ENCODE data around the gene FRAT2.

Gene FRAT2

GRCh38 chr10:97323501-97323900 lies 11.0 kb downstream of the FRAT2 start:
- DNase-seq = no peak

GRCh38 chr10:97321804-97322190 lies 12.7 kb downstream of the FRAT2 start:
- DNase-seq = no peak

DNA sequence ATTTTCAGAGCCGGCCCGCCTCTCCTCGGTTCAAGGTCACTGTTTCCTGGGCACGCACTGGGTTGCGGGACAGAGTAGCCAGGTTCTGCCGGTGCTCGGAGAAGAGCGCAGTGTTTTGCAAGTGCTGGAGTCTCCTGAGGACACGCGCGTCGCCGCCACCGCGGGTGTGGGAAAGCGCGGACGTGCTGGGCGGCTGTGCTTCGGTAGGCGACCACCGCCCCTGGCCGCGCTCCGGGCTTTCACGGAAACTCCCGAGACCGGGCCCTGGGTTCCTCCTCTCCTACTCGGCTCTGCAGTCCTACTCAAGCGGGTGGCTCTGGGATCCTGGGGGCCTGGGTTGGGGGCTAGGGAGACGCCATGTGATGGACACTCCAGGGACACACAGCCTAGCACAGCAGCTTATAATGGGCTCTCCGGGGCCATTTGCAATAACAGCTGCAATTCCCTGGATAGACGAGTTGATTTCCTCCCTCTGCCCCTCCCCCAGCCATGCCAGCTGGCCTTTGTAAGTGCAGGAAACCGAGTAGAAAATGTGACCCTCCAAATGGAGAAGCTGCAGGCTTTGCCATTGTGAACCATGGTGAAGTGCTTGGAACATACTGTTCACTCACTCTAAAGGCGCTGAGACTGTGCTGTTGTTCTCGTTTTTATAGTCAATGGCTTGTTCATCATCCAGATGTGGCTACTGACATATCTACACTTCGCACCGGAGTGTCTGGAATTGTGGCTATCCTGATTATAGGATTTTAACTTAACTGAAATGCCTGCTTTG lies 13.3 kb downstream of the FRAT2 start:
- peak; percentile 28 for DNase-seq

- peak; percentile 47 for DNase-seq
These were observed 14.0 kb downstream of the FRAT2 start for GRCh38 chr10:97320480-97321031.

GRCh38 chr10:97319671-97320479 lies 14.7 kb downstream of the FRAT2 start:
- peak; percentile 73 for DNase-seq

DNA sequence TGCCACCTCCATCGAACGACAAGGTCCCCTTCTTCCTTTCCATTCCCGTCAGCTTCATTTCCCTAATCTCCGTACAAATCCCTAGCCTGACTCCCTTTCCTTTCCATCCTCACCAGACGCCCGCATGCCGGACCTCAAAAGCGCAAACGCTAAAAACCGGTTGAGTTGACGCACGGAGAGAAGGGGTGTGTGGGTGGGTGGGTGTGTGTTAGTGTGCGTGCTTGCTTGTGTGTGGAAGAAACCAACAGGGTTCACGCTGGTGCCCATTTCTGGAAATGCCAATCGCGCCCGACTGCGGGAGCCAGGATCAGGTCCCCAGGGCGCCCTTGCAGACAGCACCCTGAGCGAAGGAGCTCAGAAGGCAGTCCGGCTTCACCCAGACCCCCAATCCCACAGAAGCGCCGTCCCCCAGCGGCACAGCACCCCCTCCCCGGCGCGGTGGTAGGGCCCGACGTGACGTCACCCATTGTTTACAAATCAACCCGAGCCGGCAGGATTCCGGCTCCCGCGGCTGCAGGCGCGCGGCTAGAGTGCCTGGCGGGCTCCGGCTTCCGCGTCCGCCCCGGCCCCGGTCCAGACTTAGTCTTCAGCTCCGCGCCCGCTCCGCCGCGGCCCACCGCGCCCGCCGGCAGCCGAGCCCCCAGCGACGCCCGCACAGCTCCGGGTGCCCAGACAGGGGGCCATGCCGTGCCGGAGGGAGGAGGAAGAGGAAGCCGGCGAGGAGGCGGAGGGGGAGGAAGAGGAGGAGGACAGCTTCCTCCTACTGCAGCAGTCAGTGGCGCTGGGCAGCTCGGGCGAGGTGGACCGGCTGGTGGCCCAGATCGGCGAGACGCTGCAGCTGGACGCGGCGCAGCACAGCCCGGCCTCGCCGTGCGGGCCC lies 15.5 kb downstream of the FRAT2 start, which contains the start of gene FRAT1:
Gene FRAT1, plus strand, starts transcription at position 500 of the 880 bp plus-strand sequence. Its CDS starts 183 bp downstream, at position 683.
- peak; percentile 91 for DNase-seq

- DNase-seq = no peak
These were observed 19.9 kb downstream of the FRAT2 start for GRCh38 chr10:97314671-97315070.

- no peak for DNase-seq
These were observed 21.6 kb downstream of the FRAT2 start for GRCh38 chr10:97312897-97313296.

- DNase-seq = no peak
These were observed 23.4 kb downstream of the FRAT2 start for GRCh38 chr10:97311111-97311626.

GRCh38 chr10:97307866-97308780 lies 26.4 kb downstream of the FRAT2 start:
- DNase-seq = no peak

GRCh38 chr10:97307441-97307840 lies 27.1 kb downstream of the FRAT2 start:
- no peak for DNase-seq

DNA sequence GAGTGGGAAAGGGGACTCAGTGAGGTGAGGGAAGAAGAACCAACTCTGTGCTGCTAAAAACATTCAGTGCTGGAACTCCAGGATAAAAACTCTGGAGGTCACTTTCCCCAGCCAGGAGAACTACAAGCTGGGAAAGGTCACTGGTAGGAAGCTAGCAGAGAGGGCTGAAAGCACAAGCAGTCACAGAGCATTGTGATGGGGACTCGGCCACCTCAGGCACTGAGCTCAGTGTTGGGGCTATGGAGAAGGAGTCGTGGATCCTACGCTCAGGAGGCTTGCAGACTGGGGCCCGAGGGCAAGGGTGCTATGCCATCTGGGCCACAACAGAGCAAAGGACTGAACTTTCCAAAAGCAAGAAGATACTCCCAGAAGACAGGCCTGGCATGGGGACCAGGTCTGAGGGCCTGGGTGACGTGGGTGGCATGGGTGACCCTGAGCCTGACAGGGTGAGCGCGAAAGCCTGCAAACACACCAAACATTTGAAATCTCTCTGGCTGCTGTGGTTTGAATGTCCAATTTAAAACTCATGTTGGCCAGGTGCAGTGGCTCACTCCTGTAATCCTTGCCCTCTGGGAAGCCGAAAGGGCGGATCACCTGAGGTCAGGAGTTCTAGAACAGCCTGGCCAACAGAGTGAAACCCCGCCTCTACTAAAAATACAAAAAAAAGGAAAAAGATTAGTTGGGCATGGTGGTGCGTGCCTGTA lies 32.3 kb downstream of the FRAT2 start:
- no peak for DNase-seq

DNA sequence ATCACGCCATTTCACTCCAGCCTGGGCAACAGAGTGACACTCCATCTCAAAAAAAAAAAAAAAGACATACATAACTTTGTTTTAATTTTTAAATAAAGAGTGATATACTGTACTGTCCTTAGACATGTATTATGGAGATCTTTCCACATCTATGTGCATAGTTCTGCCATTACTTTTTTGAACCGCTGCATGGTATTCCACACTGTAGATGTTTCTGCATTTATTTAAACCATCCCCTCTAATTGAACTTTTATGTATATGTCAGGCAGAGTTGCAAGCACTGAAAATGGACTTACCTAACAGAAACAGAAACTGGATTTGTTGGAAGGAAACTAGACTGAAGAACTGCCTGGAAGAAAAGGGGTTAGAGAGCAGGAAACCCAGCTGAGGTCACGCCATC lies 33.5 kb downstream of the FRAT2 start:
- no peak for DNase-seq

DNA sequence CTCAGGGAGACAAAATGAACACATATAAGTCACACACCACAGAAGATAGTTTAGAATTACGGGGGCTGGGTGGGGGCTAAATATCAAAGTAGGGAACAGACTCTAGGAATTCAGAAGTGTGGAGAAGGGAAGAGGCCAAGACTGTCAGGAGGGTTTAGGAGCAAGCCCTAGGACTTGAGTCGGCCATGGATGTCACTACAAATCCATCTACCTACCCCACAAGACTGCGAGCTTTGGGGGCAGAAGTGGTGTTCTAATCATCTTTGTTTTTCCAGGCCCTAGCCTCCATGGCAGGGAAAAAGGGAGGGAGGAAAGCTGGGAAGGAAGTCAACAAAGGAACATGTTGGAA lies 36.3 kb downstream of the FRAT2 start:
- no peak for DNase-seq

DNA sequence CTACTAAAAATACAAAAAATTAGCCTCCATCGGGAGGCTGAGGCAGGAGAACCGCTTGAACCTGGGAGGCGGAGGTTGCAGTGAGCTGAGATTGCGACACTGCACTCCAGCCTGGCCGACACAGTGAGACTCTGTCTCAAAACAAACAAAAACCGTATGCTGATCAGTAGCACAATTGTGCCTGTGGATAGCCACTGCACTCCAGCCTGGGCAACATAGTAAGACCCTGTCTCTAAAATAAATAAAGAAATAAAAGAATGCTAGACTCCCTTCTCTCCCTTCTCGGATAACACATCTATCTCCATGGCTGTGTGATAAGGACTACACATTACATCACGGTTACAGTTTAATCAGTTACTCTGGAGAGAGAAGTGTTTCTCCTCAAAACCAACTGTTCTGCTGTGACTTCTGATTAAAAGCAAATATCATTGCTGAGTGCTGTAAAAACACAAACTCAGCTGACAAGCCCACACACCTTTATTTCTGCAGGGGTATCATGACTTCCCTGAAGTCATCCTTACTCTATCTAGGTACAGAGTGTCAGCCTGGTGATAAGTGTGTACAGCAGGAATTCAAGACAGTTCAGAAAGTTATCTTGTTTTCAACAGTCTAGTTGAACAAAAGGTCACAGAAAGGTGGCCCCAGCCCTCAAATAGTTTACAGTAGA lies 36.8 kb downstream of the FRAT2 start:
- DNase-seq = no peak

- no peak for DNase-seq
These were observed 41.7 kb downstream of the FRAT2 start for GRCh38 chr10:97292862-97293198.

- DNase-seq = peak; percentile 96
These were observed 42.2 kb downstream of the FRAT2 start, which contains the start of gene ARHGAP19 for GRCh38 chr10:97292097-97292861. ARHGAP19 (minus strand) TSS chr10:97292637; CDS start chr10:97292627, 10 bp downstream.

DNA sequence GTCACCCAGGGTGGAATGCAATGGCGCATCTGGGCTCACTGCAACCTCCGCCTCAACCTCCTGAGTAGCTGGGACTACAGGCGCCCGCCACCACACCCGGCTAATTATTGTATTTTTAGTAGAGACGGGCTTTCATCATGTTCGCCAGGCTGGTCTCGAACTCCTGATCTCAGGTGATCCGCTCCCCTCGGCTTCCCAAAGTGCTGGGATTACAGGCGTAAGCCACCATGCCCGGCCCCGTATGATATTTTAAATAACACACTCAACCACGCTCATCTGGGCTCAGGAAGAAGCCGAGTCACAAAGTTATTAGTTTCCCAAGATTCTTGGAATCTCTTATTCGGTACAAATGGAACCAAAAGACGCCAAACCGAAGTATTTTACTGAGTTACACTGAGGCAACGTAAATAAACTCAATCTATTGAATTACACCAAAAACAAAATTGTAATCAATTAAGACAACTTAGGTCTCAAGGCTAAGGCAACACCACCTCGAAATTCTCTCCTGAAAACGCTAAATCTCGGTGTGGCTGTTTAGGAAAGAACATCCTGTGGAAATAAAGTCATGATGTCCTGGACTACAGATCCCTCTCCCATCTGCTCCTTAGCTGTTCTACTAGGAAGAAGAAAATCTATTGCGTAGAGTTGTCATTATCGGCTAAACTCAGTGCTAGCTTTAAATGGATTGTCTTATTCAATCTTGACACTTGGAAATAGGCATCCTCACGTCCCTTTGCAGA lies 43.0 kb downstream of the FRAT2 start:
- DNase-seq = no peak

Measured in stimulated activated CD4-positive, alpha-beta T cell treated with anti-CD3 and anti-CD28 coated beads, Interleukin-15, amount 100 ng/mL, for 24 hours (primary cell).